Skin epidermis (tissue), 12 donors: ENCODE measurements around the gene CCDC88C.
"Not testable (repeated sequence)": the region's sequence is repeated elsewhere in the genome, so short reads cannot be mapped to it uniquely, and the experiment has no call there.

Experiments
- H3K27ac ChIP-seq, 21 experiments: fragments of 200-600 bp; sonication (generic) in 11 of 21; one replicate each; pipeline ENCODE4 v1.5.0; 2020; ENCODE audit warnings: mild to moderate bottlenecking in 3 of 21, inconsistent platforms in 2 of 21, moderate library complexity in 2 of 21
- H3K4me3 ChIP-seq, 7 experiments: fragments of 200-600 bp; sonication (generic) in 2 of 7; one replicate each; pipeline ENCODE4 v1.5.0; 2020; ENCODE audit warnings: inconsistent platforms in 2 of 7, mild to moderate bottlenecking in 2 of 7, moderate library complexity in 1 of 7

Gene CCDC88C

GRCh38 chr14:91417120-91417982, at the start of gene CCDC88C:
Gene CCDC88C, minus strand, starts transcription at chr14:91417820. Its CDS starts 130 bp downstream, at chr14:91417690.
- peak within 1 kb of the TSS; percentile 54 to 87 (median 69) for H3K4me3 ChIP-seq
- H3K27ac ChIP-seq: peak within 1 kb of the TSS; percentile 19 to 97 (median 79)

GRCh38 chr14:91466192-91466591, 48.6 kb upstream of the CCDC88C start:
- Histone ChIP-seq H3K4me3 (no peak overlapping the region), H3K27ac (no peak overlapping the region)

GRCh38 chr14:91464615-91465205, 47.1 kb upstream of the CCDC88C start:
- Histone ChIP-seq H3K4me3 (no peak overlapping the region), H3K27ac (no peak overlapping the region)

GRCh38 chr14:91458612-91459011, 41.0 kb upstream of the CCDC88C start:
- H3K27ac ChIP-seq: no peak overlapping the region
- no peak overlapping the region for H3K4me3 ChIP-seq

- Histone ChIP-seq H3K4me3 (no peak overlapping the region), H3K27ac (no peak overlapping the region)
Observed at GRCh38 chr14:91456283-91456682, 38.7 kb upstream of the CCDC88C start.

GRCh38 chr14:91454580-91454979, 37.0 kb upstream of the CCDC88C start:
- no peak overlapping the region for H3K27ac ChIP-seq
- H3K4me3 ChIP-seq: no peak overlapping the region

GRCh38 chr14:91454155-91454554, 36.5 kb upstream of the CCDC88C start:
- no peak overlapping the region for H3K27ac ChIP-seq

GRCh38 chr14:91453744-91454143, 36.1 kb upstream of the CCDC88C start:
- H3K4me3 ChIP-seq: no peak overlapping the region
- no peak overlapping the region for H3K27ac ChIP-seq

More at GRCh38 chr14:91454155-91454554, 36.5 kb upstream of the CCDC88C start:
- H3K4me3 ChIP-seq: no peak overlapping the region

GRCh38 chr14:91444335-91445020, 26.9 kb upstream of the CCDC88C start:
- Histone ChIP-seq H3K4me3 (no peak overlapping the region), H3K27ac (no peak overlapping the region)

- no peak overlapping the region for H3K27ac ChIP-seq
Observed at GRCh38 chr14:91439345-91439744, 21.7 kb upstream of the CCDC88C start.

GRCh38 chr14:91438845-91439244, 21.2 kb upstream of the CCDC88C start:
- H3K4me3 ChIP-seq: no peak overlapping the region
- H3K27ac ChIP-seq: no peak overlapping the region

More at GRCh38 chr14:91439345-91439744, 21.7 kb upstream of the CCDC88C start:
- H3K4me3 ChIP-seq: no peak overlapping the region

- not testable (repeated sequence) for H3K27ac ChIP-seq, H3K4me3 ChIP-seq
Observed at GRCh38 chr14:91436266-91436665, 18.6 kb upstream of the CCDC88C start.

- Histone ChIP-seq H3K4me3 (no peak overlapping the region), H3K27ac (no peak overlapping the region)
Observed at GRCh38 chr14:91429385-91429784, 11.8 kb upstream of the CCDC88C start.

- not testable (repeated sequence) for H3K4me3 ChIP-seq, H3K27ac ChIP-seq
Observed at GRCh38 chr14:91428931-91429330, 11.3 kb upstream of the CCDC88C start.

GRCh38 chr14:91425531-91425944, 7.9 kb upstream of the CCDC88C start:
- H3K27ac ChIP-seq: not testable (repeated sequence)

GRCh38 chr14:91424813-91425530, 7.4 kb upstream of the CCDC88C start:
- Histone ChIP-seq H3K27ac (no peak overlapping the region), H3K4me3 (no peak overlapping the region)

More at GRCh38 chr14:91425531-91425944, 7.9 kb upstream of the CCDC88C start:
- not testable (repeated sequence) for H3K4me3 ChIP-seq

GRCh38 chr14:91420686-91421085, 3.1 kb upstream of the CCDC88C start:
- no peak overlapping the region for H3K4me3 ChIP-seq
- H3K27ac ChIP-seq: no peak overlapping the region

- H3K27ac ChIP-seq: no peak overlapping the region
- H3K4me3 ChIP-seq: no peak overlapping the region
Observed at GRCh38 chr14:91419451-91419850, 1.8 kb upstream of the CCDC88C start.

GRCh38 chr14:91419044-91419397, 1.4 kb upstream of the CCDC88C start:
- Histone ChIP-seq H3K4me3 (peak overlapping the region in 3 of 7 experiments; percentile 60 to 87 (median 81)), H3K27ac (peak overlapping the region in 5 of 21 experiments; percentile 49 to 80 (median 69))
